ENCODE results near the gene TCF7L1. TPM values are rescaled to one million over a fixed set of nuclear protein-coding genes. Genes with fewer than 3 reads are reported as not detected.
"Not testable (repeated sequence)": the region's sequence is repeated elsewhere in the genome, so short reads cannot be mapped to it uniquely, and the experiment has no call there.

TCF7L1 gene
- total RNA-seq, 1 donor from 2014 or later: 10.3 TPM

- intact Hi-C loops (cut with DNase I): no loop called here
- Histone ChIP-seq H3K4me1 (peaks cover 0 to 28% of the 10 kb centered on the region in 2 donors), H3K27ac (no peak overlapping the region), H3K9me3 (no peaks in the 10 kb centered on the region), H3K27me3 (no peaks in the 10 kb centered on the region), H3K36me3 (no peaks in the 10 kb centered on the region), H3K4me3 (no peak overlapping the region)
- no peak for DNase-seq (ENCODE audit: low spot score in 2 of 2)
- no peak for TF ChIP-seq CTCF (IDR thresholded peaks at IDR 0.05)
Measured at GRCh38 chr2:85152895-85153294, 19.7 kb downstream of the TCF7L1 start.

GRCh38 chr2:85154048-85154753, 21.0 kb downstream of the TCF7L1 start:
- Histone ChIP-seq H3K4me1 (peaks cover 0 to 34% of the 10 kb centered on the region in 2 donors), H3K36me3 (no peaks in the 10 kb centered on the region), H3K27ac (no peak overlapping the region), H3K27me3 (no peaks in the 10 kb centered on the region), H3K9me3 (no peaks in the 10 kb centered on the region), H3K4me3 (no peak overlapping the region)
- no peak for DNase-seq (ENCODE audit: low spot score in 2 of 2)
- no peak for TF ChIP-seq CTCF (IDR thresholded peaks at IDR 0.05)
- intact Hi-C loops (cut with DNase I): no loop called here

- H3K4me1 ChIP-seq: peaks cover 0 to 34% of the 10 kb centered on the region in 2 donors
- H3K27ac ChIP-seq; H3K9me3 ChIP-seq; intact Hi-C loops (cut with DNase I); H3K4me3 ChIP-seq; H3K36me3 ChIP-seq; H3K27me3 ChIP-seq; DNase-seq (ENCODE audit: low spot score in 2 of 2): not testable (repeated sequence)
Measured at GRCh38 chr2:85155082-85155481, 21.9 kb downstream of the TCF7L1 start.

GRCh38 chr2:85156153-85156552, 23.0 kb downstream of the TCF7L1 start:
- H3K4me1 ChIP-seq: peaks cover 0 to 41% of the 10 kb centered on the region in 2 donors
- no peak overlapping the region for H3K4me3 ChIP-seq
- TF ChIP-seq CTCF (IDR thresholded peaks at IDR 0.05): no peak
- H3K27me3 ChIP-seq: no peaks in the 10 kb centered on the region
- H3K27ac ChIP-seq: no peak overlapping the region
- H3K36me3 ChIP-seq: no peaks in the 10 kb centered on the region
- H3K9me3 ChIP-seq: no peaks in the 10 kb centered on the region
- intact Hi-C loops (cut with DNase I): no loop called here
- DNase-seq (ENCODE audit: low spot score in 2 of 2): no peak

- Histone ChIP-seq H3K27ac (no peak overlapping the region), H3K4me1 (peaks cover 0 to 45% of the 10 kb centered on the region in 2 donors), H3K9me3 (no peaks in the 10 kb centered on the region), H3K27me3 (no peaks in the 10 kb centered on the region), H3K36me3 (no peaks in the 10 kb centered on the region), H3K4me3 (no peak overlapping the region)
- DNase-seq (ENCODE audit: low spot score in 2 of 2): no peak
- intact Hi-C loops (cut with DNase I): no loop called here
- no peak for TF ChIP-seq CTCF (IDR thresholded peaks at IDR 0.05)
Measured at GRCh38 chr2:85156619-85157018, 23.4 kb downstream of the TCF7L1 start.

GRCh38 chr2:85157345-85157744, 24.2 kb downstream of the TCF7L1 start:
- intact Hi-C loops (cut with DNase I): no loop called here
- no peak for DNase-seq (ENCODE audit: low spot score in 2 of 2)
- TF ChIP-seq CTCF (IDR thresholded peaks at IDR 0.05): no peak
- Histone ChIP-seq H3K4me1 (peaks cover 0 to 53% of the 10 kb centered on the region in 2 donors), H3K9me3 (no peaks in the 10 kb centered on the region), H3K27me3 (no peaks in the 10 kb centered on the region), H3K4me3 (no peak overlapping the region), H3K36me3 (no peaks in the 10 kb centered on the region), H3K27ac (no peak overlapping the region)
